Measurements from ENCODE around the gene LDHD. TPM values are rescaled to one million over a fixed set of nuclear protein-coding genes. Genes with fewer than 3 reads are reported as not detected.
A peak's percentile ranks its signal among the peaks of the same experiment; 100 is the strongest.

The LDHD gene
- total and polyA plus RNA-seq, 2 of the 13 experiments (the other 11 are each of a cell fraction or from before 2014, with no cell fraction given) = 9.1 to 9.8 TPM

DNA sequence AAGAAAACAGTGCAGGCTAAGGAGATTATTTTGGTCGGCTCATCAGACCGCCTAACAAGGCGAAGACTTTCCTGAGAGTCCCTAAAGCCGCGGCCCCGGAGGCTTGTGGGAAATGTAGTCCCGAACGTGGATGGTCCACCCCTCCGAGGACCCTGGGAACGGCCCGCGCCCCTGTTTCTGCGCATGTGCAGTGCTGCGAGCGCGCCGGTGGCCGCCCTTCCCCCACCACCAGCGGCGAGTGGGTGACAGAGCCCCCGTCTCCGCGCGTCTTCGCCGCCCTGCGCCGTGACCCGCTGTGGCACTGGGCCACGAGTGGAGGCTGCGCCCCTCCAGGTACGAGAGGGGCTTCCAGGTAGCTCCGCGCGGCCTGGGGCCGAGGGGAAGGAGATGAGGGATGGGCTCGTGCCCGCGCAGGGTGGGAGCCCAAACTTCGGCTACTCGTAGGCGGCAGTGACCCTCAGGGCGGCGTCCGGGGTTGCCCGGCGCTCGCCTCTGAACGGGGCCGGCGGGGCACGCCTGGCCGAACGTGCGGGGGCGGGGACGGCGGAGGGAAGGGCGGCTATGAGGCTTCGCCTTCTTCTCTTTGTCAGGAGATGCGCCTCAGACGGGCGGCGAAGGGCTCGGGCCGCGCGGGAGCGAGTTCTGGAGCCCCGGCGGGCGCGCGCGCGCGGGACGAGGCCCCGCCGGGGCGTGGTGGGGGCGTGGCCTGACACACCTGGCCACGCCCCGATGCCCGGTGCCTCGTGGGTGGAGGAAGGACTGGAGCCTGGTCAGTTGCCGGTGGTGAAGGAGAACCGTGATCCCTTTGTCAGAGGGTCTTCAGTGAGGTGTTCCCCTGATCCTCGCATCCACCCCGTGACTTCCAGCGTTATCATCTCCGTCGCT is 32.0 kb upstream of the LDHD start, which contains the start of gene ZFP1 (continued):
- TF ChIP-seq ZMAT5 (CRISPR knock-in tag; IDR thresholded peaks at IDR 0.05; ENCODE audit: borderline replicate concordance, low read depth) = no peak
- TF ChIP-seq CAMTA2 (CRISPR knock-in tag; IDR thresholded peaks at IDR 0.05; ENCODE audit: borderline replicate concordance) = 0 out of 2 replicates have a peak, but pooled peaks have one; percentile 90
- TF ChIP-seq ZNF382 (CRISPR knock-in tag; IDR thresholded peaks at IDR 0.05; ENCODE audit: borderline replicate concordance) = no peak
- no peak for TF ChIP-seq ZNF234 (CRISPR knock-in tag; conservative IDR thresholded peaks at IDR 0.05)
- no peak for TF ChIP-seq GLMP (CRISPR knock-in tag; IDR thresholded peaks at IDR 0.05; ENCODE audit: borderline replicate concordance)
- no peak for TF ChIP-seq JDP2 (CRISPR knock-in tag; IDR thresholded peaks at IDR 0.05; ENCODE audit: borderline replicate concordance)
- TF ChIP-seq TP53 (CRISPR knock-in tag; conservative IDR thresholded peaks at IDR 0.05) = peak; percentile 89
- no peak for TF ChIP-seq ZNF30 (CRISPR knock-in tag; IDR thresholded peaks at IDR 0.05)
- no peak for TF ChIP-seq JUNB (CRISPR knock-in tag; IDR thresholded peaks at IDR 0.05; ENCODE audit: borderline replicate concordance)
- peak; percentile 6; the same call in 1 of the 2 replicates for TF ChIP-seq ZKSCAN8 (CRISPR knock-in tag; IDR thresholded peaks at IDR 0.05; ENCODE audit: borderline replicate concordance)
- no peak for TF ChIP-seq ZNF776 (CRISPR knock-in tag; IDR thresholded peaks at IDR 0.05)
- peak; percentile 95 for TF ChIP-seq SALL1 (CRISPR knock-in tag; IDR thresholded peaks at IDR 0.05)
- TF ChIP-seq HNRNPK (IDR thresholded peaks at IDR 0.05; ENCODE audit: low read depth, low read length, poor library complexity, severe bottlenecking) = peak; percentile 81
- TF ChIP-seq, protein P1, sequence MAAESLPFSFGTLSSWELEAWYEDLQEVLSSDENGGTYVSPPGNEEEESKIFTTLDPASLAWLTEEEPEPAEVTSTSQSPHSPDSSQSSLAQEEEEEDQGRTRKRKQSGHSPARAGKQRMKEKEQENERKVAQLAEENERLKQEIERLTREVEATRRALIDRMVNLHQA (CRISPR knock-in tag; IDR thresholded peaks at IDR 0.05) = no peak; the same call in 1 of the 2 replicates
- no peak for TF ChIP-seq RORA (CRISPR knock-in tag; IDR thresholded peaks at IDR 0.05)
- TF ChIP-seq CBFB (CRISPR knock-in tag; IDR thresholded peaks at IDR 0.05) = peak; percentile 93
- TF ChIP-seq ZNF713 (CRISPR knock-in tag; IDR thresholded peaks at IDR 0.05) = peak; percentile 84; the same call in 1 of the 2 replicates
- TF ChIP-seq, protein P2, sequence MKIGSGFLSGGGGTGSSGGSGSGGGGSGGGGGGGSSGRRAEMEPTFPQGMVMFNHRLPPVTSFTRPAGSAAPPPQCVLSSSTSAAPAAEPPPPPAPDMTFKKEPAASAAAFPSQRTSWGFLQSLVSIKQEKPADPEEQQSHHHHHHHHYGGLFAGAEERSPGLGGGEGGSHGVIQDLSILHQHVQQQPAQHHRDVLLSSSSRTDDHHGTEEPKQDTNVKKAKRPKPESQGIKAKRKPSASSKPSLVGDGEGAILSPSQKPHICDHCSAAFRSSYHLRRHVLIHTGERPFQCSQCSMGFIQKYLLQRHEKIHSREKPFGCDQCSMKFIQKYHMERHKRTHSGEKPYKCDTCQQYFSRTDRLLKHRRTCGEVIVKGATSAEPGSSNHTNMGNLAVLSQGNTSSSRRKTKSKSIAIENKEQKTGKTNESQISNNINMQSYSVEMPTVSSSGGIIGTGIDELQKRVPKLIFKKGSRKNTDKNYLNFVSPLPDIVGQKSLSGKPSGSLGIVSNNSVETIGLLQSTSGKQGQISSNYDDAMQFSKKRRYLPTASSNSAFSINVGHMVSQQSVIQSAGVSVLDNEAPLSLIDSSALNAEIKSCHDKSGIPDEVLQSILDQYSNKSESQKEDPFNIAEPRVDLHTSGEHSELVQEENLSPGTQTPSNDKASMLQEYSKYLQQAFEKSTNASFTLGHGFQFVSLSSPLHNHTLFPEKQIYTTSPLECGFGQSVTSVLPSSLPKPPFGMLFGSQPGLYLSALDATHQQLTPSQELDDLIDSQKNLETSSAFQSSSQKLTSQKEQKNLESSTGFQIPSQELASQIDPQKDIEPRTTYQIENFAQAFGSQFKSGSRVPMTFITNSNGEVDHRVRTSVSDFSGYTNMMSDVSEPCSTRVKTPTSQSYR (CRISPR knock-in tag; IDR thresholded peaks at IDR 0.05; ENCODE audit: borderline replicate concordance) = peak; percentile 100
- TF ChIP-seq ZNF280B (CRISPR knock-in tag; IDR thresholded peaks at IDR 0.05; ENCODE audit: borderline replicate concordance) = peak; percentile 97
- TF ChIP-seq NFE2L1 (CRISPR knock-in tag; IDR thresholded peaks at IDR 0.05; ENCODE audit: borderline replicate concordance) = no peak
- TF ChIP-seq ELF1 (CRISPR knock-in tag; IDR thresholded peaks at IDR 0.05) = peak; percentile 62
